Measurements from ENCODE around the gene ADAMTS7.
"Not testable (repeated sequence)": the region's sequence is repeated elsewhere in the genome, so short reads cannot be mapped to it uniquely, and the experiment has no call there.

ADAMTS7 gene

DNA sequence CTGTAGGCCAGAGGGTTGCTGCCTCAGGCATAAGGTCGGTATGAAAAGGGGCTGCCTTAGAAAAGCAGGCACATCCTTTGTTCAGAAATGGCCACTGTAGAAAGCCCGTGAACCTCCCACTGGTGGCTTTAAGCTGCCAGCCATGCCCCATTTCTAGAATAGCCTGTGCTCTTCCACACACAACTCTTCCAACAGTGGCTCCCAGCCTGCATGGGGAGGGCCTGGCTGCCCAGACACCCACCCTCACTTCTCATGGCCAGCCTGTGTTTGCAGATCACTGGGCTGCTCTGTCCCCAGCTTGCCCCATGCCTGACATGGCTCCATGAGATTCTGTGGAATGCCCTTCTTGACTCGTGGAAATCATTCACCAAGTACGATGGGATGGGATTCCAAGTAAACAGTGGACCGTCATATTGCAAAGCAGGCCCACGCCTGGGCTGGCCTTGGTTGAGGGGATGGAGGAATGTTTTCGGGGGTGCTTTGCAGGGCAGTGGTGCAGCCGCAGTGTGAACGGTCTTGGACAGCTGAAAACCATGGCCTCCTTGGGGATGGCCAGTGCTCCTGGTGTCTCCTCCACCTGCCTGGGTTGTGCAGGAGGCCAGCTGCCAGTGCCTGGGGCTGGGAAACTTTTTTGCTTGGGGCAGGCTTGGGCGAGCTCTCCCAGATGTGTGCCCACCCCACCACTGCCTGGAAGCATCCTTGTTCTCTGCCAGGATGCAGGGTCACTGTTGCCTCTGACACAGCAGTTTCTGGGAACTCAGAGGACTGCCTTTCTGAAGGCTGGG is 57.3 kb downstream of the ADAMTS7 start:
- not testable (repeated sequence) for DNase-seq (ENCODE audit: low spot score)

DNA sequence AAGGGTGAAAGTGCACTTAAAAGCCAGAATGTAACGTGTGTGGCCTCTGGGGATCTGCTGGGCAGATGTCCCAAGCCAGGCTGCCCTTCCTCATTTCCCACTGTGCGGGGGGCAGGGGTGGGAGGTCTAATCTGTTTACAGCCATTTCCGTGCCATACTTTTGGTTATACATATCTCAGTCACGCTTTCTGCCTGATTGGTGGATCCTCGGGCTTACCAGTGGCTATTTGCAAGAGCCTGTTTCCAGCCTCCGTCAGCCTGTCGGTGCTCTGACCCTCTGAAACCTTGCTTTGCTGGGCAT is 58.0 kb downstream of the ADAMTS7 start:
- DNase-seq (ENCODE audit: low spot score), result not testable (repeated sequence)

DNA sequence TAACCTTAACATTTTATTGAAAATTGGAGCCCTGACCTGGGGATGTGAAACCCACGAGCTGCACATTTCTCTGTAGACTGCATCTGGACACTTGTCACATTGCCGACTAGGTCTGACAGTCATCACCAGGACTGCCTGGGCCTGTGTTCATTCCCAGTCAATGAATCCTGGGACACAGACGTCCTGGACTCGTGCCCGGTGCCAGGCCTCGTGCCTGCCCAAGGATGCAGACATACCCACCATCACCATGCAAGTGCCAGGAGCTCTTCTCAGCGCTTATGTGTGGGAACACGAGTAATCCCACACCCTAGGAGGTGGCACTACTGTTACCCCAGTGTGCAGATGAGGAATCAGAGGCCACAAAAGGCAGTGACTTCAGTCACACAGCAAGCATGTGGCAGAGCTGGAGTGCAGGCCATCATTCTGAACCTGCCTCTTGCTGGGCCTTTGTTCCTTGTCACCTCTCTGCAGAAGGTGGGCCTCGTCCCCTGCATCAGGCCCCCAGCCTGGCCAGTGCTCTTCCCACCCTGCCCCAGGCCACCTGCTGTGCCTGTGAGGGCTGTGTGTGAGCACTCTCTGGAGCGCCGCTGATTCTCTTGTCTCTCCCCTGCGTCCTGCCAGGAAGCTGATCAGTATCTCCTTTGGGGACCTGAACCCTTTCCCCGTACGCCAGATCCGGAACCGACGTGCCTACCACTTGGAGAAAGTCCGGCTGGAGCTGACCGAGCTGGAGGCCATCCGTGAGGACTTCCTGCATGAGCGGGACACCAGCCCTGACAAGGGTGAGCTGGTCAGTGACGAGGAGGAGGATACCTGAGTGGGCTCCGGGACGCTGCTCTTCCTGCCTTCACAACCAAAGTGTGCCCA is 58.5 kb downstream of the ADAMTS7 start:
- DNase-seq (ENCODE audit: low spot score), result no peak

DNA sequence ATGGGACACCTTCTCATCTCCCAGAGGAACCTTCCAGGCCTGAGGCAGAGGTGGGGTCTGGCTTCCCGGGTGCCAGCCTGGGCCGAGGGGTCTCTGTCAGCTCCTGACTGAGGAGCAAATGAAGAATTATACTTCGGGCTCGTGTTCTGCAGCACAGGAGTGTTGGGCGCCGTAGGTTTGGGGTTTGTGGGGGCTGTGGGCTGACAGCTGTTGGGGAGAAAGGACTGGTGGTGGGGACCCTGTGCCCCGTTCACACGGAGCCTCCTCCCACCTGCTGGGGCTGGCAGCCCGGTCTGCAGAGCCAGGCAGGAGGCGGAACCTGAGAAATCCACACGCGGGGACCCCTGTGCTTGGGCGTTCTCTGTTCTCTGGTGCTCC is 59.7 kb downstream of the ADAMTS7 start:
- no peak for DNase-seq (ENCODE audit: low spot score)

DNA sequence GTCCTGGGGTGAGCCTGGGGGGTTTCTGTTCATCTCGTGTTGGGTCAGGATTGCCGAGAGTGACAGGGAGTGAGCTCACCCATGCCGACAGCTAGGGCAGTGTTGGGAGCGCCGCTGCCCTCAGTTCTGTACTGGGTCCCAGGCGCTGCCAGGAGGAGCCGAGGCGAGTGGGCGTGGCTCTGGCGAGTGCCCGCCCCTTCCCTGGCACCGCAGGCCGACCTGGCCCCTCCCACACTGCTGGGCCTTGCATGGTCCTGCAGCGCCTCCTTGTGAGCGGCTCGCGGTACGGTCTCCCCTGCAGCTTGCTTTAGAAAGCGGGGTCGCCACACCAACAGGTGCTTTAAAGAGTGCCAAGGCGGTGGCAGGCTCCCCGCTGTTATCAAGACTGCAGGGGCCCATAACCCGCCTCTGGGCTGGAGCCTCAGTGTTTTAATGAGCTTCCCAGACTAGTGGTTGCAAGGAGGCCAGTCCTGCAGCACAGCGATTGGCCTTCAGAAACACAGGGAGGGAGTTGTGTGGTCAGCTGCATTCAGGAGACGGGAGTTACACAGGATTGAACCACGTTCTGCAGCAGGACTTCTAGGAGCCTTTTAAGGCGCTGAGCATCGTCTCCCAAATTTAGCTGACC is 60.2 kb downstream of the ADAMTS7 start:
- peak; percentile 88 for DNase-seq (ENCODE audit: low spot score)

DNA sequence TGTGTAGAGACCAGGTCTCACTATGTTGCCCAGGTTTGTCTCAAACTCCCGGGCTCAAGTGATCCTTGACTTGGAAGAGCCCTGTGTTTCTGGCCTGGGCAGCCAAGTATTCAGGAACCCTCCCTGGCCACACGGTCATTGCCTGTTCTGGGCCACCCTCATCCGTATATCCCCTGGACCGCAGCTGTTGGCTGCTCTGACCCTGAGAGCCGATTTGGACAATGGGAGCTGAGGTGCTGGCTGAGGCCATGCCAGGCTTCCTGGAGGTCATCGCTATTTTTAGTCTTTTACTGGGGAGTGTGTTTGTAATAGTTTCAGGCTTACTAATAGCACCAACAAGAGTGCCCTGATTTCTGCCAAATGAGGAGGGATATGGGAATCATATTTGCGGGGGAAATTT is 60.7 kb downstream of the ADAMTS7 start:
- no peak for DNase-seq (ENCODE audit: low spot score)

DNA sequence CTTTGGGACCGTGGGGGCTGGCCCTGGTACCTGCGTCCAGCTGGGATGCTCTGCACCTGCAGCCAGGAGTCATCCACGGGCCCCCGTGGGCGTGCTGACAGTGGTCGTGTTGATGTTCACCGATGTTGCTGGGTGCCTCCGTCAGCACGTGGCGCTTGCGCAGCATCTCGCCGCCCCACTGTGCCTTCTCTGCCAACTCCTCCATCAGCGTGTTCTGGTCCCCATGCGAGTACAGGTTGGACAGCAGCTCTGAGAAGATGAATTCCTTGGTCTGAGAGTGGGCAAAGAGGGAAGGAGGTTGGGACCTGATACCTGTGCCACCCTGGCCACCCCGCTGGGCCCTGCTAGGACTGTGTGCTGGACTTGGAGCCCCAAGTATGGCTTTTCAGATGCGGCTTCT is 61.4 kb downstream of the ADAMTS7 start:
- no peak for DNase-seq (ENCODE audit: low spot score)

DNA sequence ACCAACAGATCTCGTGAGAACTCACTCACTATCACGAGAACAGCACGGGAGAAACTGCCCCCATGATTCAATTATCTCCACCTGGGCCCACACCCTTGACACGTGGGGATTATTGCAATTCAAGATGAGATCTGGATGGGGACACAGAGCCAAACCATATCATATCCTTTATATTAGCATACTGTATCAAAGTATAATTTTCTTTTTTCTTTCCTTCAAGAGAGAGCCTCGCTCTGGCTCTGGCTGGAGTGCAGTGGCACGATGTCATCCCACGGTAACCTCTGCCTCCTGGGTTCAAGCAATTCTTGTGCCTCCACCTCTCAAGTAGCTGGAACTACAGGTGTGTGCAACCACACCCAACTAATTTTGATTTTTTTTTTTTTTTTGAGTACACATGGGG is 63.4 kb downstream of the ADAMTS7 start:
- not testable (repeated sequence) for DNase-seq (ENCODE audit: low spot score)

DNA sequence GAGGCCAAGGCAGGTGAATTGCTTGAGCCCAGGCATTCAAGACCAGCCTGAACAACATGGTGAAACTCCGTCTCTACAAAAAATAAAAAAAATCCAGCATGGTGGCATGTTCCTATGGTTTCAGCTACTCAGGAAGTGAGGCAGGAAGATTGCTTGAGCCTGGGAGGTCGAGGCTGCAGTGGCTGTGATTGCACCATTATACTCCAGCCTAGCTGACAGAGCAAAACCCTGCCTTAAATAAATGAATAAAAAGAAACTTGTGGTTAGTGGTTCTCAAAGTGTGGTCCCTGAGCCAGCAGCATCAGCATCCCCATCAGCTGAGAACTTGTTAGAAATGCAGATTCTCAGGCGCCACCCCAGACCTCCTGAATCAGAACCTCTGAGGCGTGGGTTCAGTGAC is 69.6 kb downstream of the ADAMTS7 start:
- not testable (repeated sequence) for DNase-seq (ENCODE audit: low spot score)

DNA sequence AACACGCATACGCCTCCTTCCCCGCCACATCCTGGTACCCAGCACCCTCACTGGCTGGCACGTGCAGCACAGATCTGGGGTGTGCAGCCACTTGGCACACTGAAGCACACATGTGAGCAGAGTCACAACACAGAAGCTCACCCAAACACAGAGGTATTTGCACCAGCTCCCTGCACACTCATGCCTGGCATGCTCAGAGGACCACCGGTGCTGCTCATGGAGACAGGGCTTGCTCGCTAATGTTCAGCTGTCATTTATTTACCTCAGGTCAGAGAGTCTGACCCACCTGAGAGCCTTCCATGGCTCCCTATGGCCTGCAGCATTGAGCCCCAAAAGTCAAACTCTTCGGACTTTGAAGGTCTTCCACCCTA is 70.4 kb downstream of the ADAMTS7 start:
- DNase-seq (ENCODE audit: low spot score), result no peak

DNA sequence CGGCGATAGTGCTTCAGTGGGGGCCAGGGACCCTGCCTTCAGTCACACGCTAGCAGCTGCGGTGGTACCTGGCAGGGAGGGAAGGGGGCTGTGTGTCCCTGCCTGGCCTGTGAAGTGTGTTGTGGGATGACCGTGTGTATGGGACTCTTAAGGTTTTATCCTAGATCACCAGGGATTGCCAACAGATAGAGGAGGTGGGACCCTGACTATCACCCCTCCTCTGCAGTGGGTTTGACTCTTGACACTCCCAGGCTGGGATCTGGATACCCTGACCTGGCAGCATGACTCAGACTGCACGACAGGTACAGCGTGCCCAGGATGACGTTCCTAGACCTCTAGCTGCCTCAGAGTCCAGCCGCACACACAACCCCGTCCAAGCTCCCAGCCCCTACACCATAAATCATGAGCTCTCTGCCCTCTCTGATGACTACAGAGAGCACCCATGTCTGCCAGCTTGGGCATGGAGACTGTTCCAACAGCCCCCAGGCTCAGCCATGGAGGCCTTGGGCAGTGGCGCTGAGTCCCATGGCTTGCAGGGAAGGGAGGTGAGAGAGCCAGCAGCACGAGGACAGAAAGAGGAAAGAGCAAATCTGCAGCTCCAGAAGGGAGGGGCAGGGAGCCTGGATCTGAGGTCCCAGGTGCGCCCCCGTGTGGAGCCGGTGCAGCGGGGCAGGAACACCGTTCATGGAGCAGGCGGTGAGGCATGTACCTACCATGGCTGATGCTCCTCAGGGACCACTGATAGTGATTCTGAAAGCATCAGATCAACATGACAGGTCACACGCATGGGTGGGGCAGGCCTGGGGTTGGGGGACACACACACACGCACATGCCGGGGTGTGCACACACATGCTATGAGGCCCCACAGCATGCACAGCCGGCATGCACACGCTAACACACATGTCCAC is 71.0 kb downstream of the ADAMTS7 start:
- DNase-seq (ENCODE audit: low spot score), result peak; percentile 19

DNA sequence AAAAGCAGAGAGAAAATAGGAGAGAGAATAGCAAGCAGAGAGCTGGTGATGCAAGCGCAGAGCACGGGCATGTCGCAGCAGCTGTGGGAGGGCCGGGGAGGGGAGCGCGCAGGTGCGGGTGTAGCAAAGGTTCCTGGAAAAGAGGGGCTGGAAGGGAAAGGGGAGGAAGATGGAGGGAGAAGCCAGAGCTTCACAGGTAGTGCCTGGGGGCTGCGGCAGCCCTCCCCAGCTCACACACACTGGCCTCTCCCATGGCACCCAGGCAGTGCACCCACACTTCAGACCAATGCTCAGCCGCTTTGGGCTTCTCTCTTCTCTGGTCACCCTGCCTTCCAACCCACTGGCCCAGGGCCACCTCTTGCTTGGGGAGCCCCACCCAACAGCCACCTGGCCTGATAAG is 72.1 kb downstream of the ADAMTS7 start:
- no peak for DNase-seq (ENCODE audit: low spot score)

DNA sequence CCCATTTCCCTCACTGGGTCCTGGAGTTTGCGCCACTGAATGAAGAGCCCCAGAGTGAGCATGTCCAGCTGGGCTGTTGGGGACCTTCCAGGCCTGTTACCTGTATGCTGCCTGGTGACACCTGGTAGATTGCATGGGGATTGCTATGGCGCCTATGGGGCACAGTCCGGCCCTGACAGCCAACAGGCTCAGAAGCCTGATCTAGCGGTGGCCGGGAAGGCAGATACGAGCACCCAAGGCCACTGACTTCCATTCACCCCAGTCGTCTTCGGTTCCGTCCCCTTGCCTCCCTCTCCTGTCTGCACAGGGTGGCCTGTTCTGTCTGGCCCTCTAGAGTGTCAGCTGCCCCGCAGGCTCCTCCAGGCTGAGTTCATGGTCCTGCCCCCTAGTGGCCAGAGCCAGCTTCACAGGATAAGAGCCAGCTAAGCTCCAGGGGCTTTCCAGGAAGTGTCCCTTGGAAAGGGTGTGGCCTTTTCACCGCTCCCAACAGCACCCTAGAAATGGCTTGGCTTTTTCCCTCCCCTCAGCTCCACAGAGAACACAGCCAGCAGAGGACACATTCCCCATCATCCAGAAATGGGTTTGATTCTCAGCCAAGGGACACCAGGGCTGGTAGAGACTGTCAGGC is 73.2 kb downstream of the ADAMTS7 start:
- not testable (repeated sequence) for DNase-seq (ENCODE audit: low spot score)

DNA sequence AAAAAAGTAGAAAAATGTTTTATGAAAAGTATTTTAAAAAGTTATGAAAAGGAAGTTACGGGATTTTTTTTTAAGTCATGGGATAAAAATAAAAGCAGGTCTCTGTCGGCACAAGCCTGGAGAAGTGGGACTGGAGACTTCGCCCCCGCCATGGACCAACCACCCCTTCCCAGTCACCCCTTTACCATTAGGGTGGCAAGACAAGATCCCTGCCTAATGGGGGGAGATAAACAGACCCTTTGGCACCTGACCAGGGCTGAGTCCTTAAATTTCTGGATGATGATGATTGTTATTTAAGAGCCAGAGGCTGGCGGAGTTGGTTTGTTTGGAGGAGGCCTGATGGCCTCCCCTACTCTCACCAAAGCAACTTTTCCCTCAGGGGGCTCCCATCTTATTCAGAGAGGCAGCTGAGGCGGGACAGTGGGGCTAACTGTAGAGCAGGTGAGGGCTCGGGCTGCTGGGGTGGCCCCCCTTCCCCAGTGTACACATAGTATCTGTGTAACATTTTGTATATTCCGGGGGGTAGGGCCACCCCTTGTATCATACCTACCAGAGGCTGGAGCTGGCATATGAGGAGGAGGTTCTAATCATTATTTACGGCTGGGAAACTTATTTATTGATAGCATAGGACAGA is 74.0 kb downstream of the ADAMTS7 start:
- DNase-seq (ENCODE audit: low spot score), result no peak

DNA sequence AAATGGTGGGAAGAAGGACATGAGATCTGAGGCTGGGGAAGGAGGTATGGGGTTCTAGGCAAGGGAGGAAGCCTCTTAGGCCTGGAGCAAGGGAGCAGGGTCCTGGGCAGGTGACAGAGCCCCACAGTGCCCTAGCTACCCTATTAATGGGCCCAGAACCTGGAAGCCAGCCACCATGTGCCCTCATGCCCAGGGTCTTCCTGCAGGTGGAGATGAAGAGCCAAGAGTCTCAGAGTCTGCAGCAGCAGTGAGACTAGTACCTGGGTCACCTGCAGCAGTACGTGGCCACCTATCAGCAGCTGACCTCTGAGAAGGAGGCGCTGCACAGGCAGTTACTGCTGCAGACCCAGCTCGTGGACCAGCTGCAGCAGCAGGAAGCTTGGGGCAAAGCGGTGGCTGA is 75.0 kb downstream of the ADAMTS7 start:
- DNase-seq (ENCODE audit: low spot score), result not testable (repeated sequence)

DNA sequence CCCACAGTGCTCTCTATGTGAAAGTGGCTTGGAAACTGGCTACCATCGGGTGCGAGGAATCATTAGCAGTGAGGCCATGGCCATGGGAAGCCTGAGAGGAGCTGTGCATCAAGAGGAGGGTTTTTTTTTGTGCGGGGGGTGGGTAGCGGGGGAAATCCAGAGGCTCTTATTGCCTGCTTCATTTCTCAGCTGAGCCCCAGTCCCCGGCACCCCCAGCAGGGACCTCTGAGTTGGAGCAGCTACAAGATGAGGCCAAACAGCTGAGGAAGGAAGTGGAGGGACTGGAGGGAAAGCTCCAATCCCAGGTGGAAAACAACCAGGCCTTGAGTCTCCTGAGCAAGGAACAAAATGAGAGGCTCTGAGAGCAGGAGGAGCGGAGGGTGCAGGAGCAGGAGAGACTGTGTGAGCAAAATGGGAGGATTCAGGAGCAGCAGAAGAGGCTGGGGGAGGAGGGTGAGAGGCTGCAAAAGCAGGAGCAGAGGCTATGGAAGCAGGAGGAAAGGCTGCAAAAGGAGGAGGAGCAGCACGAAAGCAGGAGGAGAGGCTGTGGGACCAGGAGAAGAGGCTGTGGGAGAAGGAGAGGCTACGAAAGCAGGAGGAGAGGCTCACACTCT is 76.7 kb downstream of the ADAMTS7 start:
- no peak for DNase-seq (ENCODE audit: low spot score)

DNA sequence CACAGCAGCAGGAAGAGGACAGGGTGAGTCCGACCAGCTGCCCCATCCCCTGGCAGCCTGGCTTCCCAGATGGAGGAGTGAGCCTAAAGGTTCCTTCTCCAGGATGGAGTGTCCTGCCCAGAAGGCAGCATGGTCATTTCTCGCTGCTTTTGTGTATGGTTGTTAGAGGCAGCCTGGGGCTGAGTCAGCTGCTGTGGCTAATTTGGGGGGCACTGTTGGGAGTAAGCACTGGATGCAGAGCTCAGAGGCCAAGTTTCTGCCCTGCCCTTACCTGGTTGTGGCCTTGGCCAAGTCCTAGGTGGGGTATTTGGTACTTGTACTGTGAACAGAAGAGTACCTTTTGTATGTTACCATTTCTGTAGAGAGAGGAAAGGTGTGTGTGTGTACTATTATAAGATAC is 78.6 kb downstream of the ADAMTS7 start:
- DNase-seq (ENCODE audit: low spot score), result no peak

DNA sequence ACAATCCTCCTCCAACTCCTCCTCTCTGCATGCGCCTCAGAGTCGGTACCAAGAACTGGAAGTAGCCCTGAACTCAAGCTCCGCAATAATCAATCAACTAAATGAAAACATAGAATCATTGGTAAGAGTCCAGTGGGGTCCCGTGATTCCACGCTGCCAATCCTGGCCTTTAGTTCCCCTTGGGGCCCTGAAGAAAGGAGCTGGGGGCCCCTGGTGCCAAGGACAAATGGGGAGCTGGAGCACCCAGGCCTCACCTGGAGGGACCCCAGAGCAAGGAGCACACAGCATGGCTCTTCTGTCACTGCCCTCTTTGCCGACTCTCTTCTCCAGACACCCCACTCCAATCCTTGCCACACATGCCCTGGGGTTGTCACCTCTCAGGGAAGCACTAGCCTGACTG is 80.3 kb downstream of the ADAMTS7 start:
- no peak for DNase-seq (ENCODE audit: low spot score)

DNA sequence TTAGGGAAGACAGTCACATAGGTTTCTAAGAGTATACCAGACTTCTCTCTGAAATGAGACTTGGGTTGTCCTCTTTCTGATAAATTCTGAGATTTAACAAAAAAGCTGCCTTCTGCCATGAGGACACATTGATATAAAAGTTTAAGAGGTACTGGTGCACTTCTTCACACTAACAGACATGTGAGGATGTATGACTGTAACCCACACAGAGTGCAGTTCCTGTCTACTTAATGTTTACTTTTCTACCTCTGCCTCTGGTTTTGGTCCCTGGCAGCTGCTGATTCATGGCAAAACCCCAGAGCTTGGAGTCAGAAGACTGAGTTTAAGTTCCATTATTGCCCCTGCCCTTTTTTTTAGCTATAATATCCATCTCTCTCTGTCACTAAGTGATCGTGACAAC is 82.8 kb downstream of the ADAMTS7 start:
- not testable (repeated sequence) for DNase-seq (ENCODE audit: low spot score)

DNA sequence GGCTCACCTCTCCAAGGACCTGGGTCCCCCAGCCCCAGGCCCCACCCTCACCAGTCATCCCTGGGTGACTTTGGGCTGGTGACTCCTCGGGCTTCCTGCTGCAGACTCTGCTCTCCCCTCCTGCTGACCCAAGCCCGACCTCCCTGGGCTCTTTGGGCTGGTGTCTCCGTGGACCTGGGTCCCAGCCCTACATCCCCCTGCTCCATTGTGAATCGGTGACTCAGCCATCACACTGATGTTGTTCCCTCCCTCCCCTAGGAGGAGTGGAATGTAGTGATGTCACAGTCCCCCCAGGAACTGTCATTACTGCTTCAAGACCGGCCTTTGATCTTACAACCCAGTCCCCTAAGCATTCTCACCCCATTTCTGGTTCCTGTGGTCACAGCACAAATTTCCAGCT is 83.7 kb downstream of the ADAMTS7 start:
- no peak for DNase-seq (ENCODE audit: low spot score)

All from CD4-positive, alpha-beta T cell treated with Interleukin-15 for 4 hours (primary cell).